ENCODE results near the gene CACNA1S. TPM values are rescaled to one million over a fixed set of nuclear protein-coding genes. Genes with fewer than 3 reads are reported as not detected.

The CACNA1S gene
- total RNA-seq, 1 donor from 2014 or later = not detected

DNA sequence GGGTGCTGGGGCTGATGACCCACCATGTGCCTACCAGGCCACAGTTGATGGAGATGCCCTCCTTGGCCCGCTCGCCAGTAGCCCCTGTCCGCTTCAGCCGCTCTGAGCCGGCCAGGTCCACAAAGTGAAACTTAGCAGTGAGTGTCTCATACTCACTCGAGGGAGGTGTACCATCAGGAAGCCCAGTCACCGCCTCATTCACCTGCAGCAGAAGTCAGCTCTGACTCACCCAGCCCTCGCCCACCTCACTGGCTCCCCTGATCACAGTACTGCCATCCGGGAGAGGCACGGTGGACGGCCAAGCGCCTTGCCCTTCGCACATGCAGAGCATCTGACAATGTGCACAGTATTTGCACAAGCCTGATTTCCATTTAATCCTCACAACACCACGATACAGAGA, 107.5 kb downstream of the CACNA1S start:
- no peak overlapping the region for H3K4me3 ChIP-seq
- TF ChIP-seq CTCF (IDR thresholded peaks at IDR 0.05; ENCODE audit: borderline replicate concordance) = no peak
- no peaks in the 10 kb centered on the region for H3K4me1 ChIP-seq
- H3K36me3 ChIP-seq = no peaks in the 10 kb centered on the region
- H3K27me3 ChIP-seq (ENCODE audit: low read depth) = peaks cover 20% of the 10 kb centered on the region
- intact Hi-C loops (cut with micrococcal nuclease) = no loop called here
- H3K9me3 ChIP-seq (replicated peaks) = no peaks in the 10 kb centered on the region
- DNase-seq = no peak
- no peak overlapping the region for H3K27ac ChIP-seq (replicated peaks)

DNA sequence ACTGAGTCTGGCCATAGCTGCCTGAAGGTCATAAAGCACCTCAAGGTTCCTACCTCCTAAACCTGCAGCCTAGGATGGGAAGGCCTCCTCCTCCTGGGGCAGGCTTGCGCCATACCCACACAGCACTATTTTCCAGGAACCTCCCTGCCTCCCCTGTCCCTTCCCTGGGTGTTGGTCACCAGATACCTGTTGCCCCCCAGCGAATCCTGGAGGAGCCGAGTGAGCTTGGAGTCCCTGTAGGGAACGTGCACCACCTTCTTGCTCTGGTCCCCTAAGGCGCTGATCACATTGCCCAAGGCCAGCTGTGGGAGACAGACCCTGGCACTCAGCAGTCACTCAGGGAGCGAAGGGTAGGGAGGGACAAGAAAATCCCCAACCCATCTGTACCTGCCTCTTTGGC, 108.1 kb downstream of the CACNA1S start:
- H3K9me3 ChIP-seq (replicated peaks) = no peaks in the 10 kb centered on the region
- DNase-seq = no peak
- no peak for TF ChIP-seq CTCF (IDR thresholded peaks at IDR 0.05; ENCODE audit: borderline replicate concordance)
- no peak overlapping the region for H3K4me3 ChIP-seq
- H3K36me3 ChIP-seq = no peaks in the 10 kb centered on the region
- no peaks in the 10 kb centered on the region for H3K4me1 ChIP-seq
- no peak overlapping the region for H3K27ac ChIP-seq (replicated peaks)
- intact Hi-C loops (cut with micrococcal nuclease) = no loop called here
- peaks cover 14% of the 10 kb centered on the region for H3K27me3 ChIP-seq (ENCODE audit: low read depth)

GRCh38 chr1:201002510-201002909, 109.7 kb downstream of the CACNA1S start:
- no peaks in the 10 kb centered on the region for H3K4me1 ChIP-seq
- H3K27me3 ChIP-seq (ENCODE audit: low read depth) = peaks cover 6% of the 10 kb centered on the region
- H3K27ac ChIP-seq (replicated peaks) = no peak overlapping the region
- H3K9me3 ChIP-seq (replicated peaks) = no peaks in the 10 kb centered on the region
- no peak for TF ChIP-seq CTCF (IDR thresholded peaks at IDR 0.05; ENCODE audit: borderline replicate concordance)
- intact Hi-C loops (cut with micrococcal nuclease) = no loop called here
- H3K4me3 ChIP-seq = no peak overlapping the region
- no peaks in the 10 kb centered on the region for H3K36me3 ChIP-seq
- DNase-seq = no peak

DNA sequence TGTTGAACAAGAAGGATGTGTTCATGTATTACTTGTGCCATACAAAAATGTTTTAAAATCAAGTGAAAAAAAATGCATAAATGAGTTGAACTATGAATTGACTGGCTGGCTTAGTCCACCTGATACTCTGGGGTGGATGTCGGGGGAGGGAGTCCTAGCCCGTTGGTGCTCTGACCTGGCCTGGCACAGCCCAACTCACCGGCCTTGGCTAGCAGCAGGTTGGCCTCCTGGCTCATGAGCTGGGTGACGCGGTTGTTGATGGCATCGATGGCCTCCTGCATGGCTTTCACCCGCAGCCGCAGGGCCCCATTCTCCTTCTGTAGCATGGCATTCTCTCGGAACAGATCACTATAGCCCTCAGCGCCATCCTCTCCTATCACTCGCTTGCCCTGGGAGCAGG, 110.3 kb downstream of the CACNA1S start:
- no peak for DNase-seq
- H3K4me1 ChIP-seq = no peaks in the 10 kb centered on the region
- no peaks in the 10 kb centered on the region for H3K36me3 ChIP-seq
- no peak overlapping the region for H3K27ac ChIP-seq (replicated peaks)
- peaks cover 6% of the 10 kb centered on the region for H3K27me3 ChIP-seq (ENCODE audit: low read depth)
- no peak for TF ChIP-seq CTCF (IDR thresholded peaks at IDR 0.05; ENCODE audit: borderline replicate concordance)
- H3K9me3 ChIP-seq (replicated peaks) = no peaks in the 10 kb centered on the region
- no peak overlapping the region for H3K4me3 ChIP-seq
- intact Hi-C loops (cut with micrococcal nuclease) = no loop called here

GRCh38 chr1:201000391-201000790, 111.8 kb downstream of the CACNA1S start:
- Histone ChIP-seq H3K4me3 (no peak overlapping the region), H3K27me3 (ENCODE audit: low read depth) (no peaks in the 10 kb centered on the region), H3K4me1 (no peaks in the 10 kb centered on the region), H3K9me3 (replicated peaks) (no peaks in the 10 kb centered on the region), H3K27ac (replicated peaks) (no peak overlapping the region), H3K36me3 (no peaks in the 10 kb centered on the region)
- no peak for TF ChIP-seq CTCF (IDR thresholded peaks at IDR 0.05; ENCODE audit: borderline replicate concordance)
- intact Hi-C loops (cut with micrococcal nuclease) = no loop called here
- no peak for DNase-seq

GRCh38 chr1:200999667-201000066, 112.6 kb downstream of the CACNA1S start:
- Histone ChIP-seq H3K36me3 (no peaks in the 10 kb centered on the region), H3K27me3 (ENCODE audit: low read depth) (no peaks in the 10 kb centered on the region), H3K4me3 (no peak overlapping the region), H3K27ac (replicated peaks) (no peak overlapping the region), H3K9me3 (replicated peaks) (no peaks in the 10 kb centered on the region), H3K4me1 (no peaks in the 10 kb centered on the region)
- intact Hi-C loops (cut with micrococcal nuclease) = no loop called here
- TF ChIP-seq CTCF (IDR thresholded peaks at IDR 0.05; ENCODE audit: borderline replicate concordance) = no peak
- no peak for DNase-seq
